GM23248 (cell line): Measurements from ENCODE around the gene PIK3CD. TPM values are rescaled to one million over a fixed set of nuclear protein-coding genes. Genes with fewer than 3 reads are reported as not detected.

Experiments
- DNase-seq: peaks from one replicate; pipeline ENCODE4 v3.0.0-alpha.2; 2015
- H2AFZ ChIP-seq: fragments of 200-600 bp; sonication (generic); 2 replicates; pipeline ENCODE4 v1.6.1; 2016; ENCODE audit warnings: antibody characterized with exemption
- H3F3A ChIP-seq: fragments of 200-600 bp; sonication (generic); 2 replicates; pipeline ENCODE4 v1.6.1; 2016; ENCODE audit warnings: mild to moderate bottlenecking, antibody characterized with exemption, mixed run types; ENCODE audit not compliant: insufficient read depth
- H3K27ac ChIP-seq: fragments of 200-600 bp; sonication (generic); 2 replicates; pipeline ENCODE4 v1.5.1; 2016; ENCODE audit warnings: mild to moderate bottlenecking
- H3K27me3 ChIP-seq: fragments of 200-600 bp; sonication (generic); replicated peaks from 2 replicates; pipeline ENCODE4 v1.6.1; 2016; ENCODE audit warnings: mild to moderate bottlenecking; ENCODE audit not compliant: insufficient read depth
- H3K36me3 ChIP-seq: fragments of 200-600 bp; sonication (generic); 2 replicates; pipeline ENCODE4 v1.6.1; 2016; ENCODE audit warnings: low read depth, mild to moderate bottlenecking
- H3K4me1 ChIP-seq: fragments of 200-600 bp; sonication (generic); 2 replicates; pipeline ENCODE4 v1.6.1; 2016; ENCODE audit warnings: mild to moderate bottlenecking; ENCODE audit not compliant: insufficient read depth
- H3K4me2 ChIP-seq: fragments of 200-600 bp; sonication (generic); one replicate; pipeline ENCODE4 v1.6.1; 2016; ENCODE audit warnings: mild to moderate bottlenecking; ENCODE audit not compliant: unreplicated experiment
- H3K4me3 ChIP-seq: fragments of 200-600 bp; sonication (generic); 2 replicates; pipeline ENCODE4 v1.5.1; 2016; ENCODE audit warnings: mild to moderate bottlenecking
- H3K79me2 ChIP-seq: fragments of 200-600 bp; sonication (generic); 2 replicates; pipeline ENCODE4 v1.6.1; 2016; ENCODE audit warnings: mild to moderate bottlenecking; ENCODE audit not compliant: insufficient read depth
- H3K9ac ChIP-seq: fragments of 200-600 bp; sonication (generic); 2 replicates; pipeline ENCODE4 v1.6.1; 2016; ENCODE audit warnings: mild to moderate bottlenecking
- H3K9me2 ChIP-seq: fragments of 200-600 bp; sonication (generic); 2 replicates; pipeline ENCODE4 v1.6.1; 2016; ENCODE audit warnings: mixed run types, mild to moderate bottlenecking, moderate library complexity; ENCODE audit not compliant: insufficient read depth
- H3K9me3 ChIP-seq: fragments of 200-600 bp; sonication (generic); one replicate; pipeline ENCODE4 v1.6.1; 2017; ENCODE audit warnings: low read depth
- H4K20me1 ChIP-seq: fragments of 200-600 bp; sonication (generic); 2 replicates; pipeline ENCODE4 v1.6.0; 2016; ENCODE audit not compliant: insufficient read depth
- EZH2 ChIP-seq: fragments of 200-600 bp; sonication (generic); IDR thresholded peaks from 2 replicates; pipeline ENCODE4 v1.6.1; 2018; ENCODE audit warnings: antibody characterized with exemption, mild to moderate bottlenecking; ENCODE audit not compliant: insufficient read depth, poor library complexity, severe bottlenecking
- EZH2phosphoT487 ChIP-seq: fragments of 200-600 bp; sonication (generic); IDR thresholded peaks from 2 replicates; pipeline ENCODE4 v1.6.1; 2018; ENCODE audit warnings: antibody characterized with exemption, moderate library complexity, mild to moderate bottlenecking, low read depth; ENCODE audit not compliant: insufficient read depth
- WGBS, 2 experiments: methylation state at CpG; one replicate each; pipeline ENCODE4 v1.1.6; 2015 to 2017; ENCODE audit warnings: low lambda C conversion rate in 2 of 2, low coverage in 1 of 2; ENCODE audit errors: missing lambda C conversion rate in 2 of 2; 5-methylcytosine and 5-hydroxymethylcytosine counted together
- in situ Hi-C: fragments of 300-500 bp; cut with MboI; formaldehyde crosslinking; loops from 2 replicates; pipeline ENCODE4 v1.15.0; 2020
- polyA plus RNA-seq: library from polyadenylated mRNA; unstranded; fragments of >200 nt; fragmentation: Nextera tagmentation; extraction: Ambion mirVana; gene quantifications from 2 replicates; pipeline ENCODE4 v1.2.1, GENCODE V29; 2016
- total RNA-seq: library from RNA; depleted of rRNA; stranded (reverse); fragments of >200 nt; shearing (Covaris generic); gene quantifications from 2 replicates; pipeline ENCODE4 v1.2.3, GENCODE V29; 2014

PIK3CD gene
- total and polyA plus RNA-seq, 2 experiments from 2014 or later, result 3.5 to 7.1 TPM

DNA sequence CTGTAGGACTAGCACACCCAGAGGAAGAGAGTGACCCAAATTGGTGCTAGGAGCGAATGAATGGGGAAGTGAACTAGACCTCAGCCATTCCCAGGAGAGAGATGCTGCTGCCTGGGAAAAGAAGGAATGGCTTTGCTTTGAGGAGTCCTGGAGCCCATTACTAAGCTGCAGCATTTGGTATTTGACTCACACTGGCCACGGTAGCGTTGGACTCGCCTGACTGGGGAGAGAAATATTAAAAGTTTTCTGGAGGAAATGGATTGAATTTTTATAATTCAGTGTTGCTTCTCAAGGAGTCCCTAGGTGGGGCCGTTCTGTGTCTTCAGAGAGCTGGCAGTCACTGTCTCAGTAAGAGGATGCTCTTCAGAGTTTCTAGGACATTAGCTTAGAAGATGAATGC lies 40.2 kb downstream of the PIK3CD start:
- Histone ChIP-seq H3K27me3 (no peaks in the 10 kb centered on the region), H3K36me3 (no peaks in the 10 kb centered on the region), H4K20me1 (no peaks in the 10 kb centered on the region), H3F3A (0 out of 2 replicates have a peak, but pooled peaks cover 10% of the 10 kb centered on the region), H3K79me2 (no peaks in the 10 kb centered on the region; the same call in 1 of the 2 replicates), H3K4me1 (peaks cover 21% of the 10 kb centered on the region), H3K27ac (no peak overlapping the region), H3K9me3 (no peaks in the 10 kb centered on the region), H2AFZ (no peak overlapping the region), H3K9me2 (no peaks in the 10 kb centered on the region), H3K4me2 (peak overlapping the region; percentile 45), H3K4me3 (no peak overlapping the region), H3K9ac (no peak overlapping the region)
- peak; percentile 33 for DNase-seq
- WGBS, 2 experiments, result 62 to 68% methylated on average over 5 of the region's 5 CpGs
- TF ChIP-seq EZH2phosphoT487, result no peak
- no peak for TF ChIP-seq EZH2
- in situ Hi-C loops, result no loop called here

DNA sequence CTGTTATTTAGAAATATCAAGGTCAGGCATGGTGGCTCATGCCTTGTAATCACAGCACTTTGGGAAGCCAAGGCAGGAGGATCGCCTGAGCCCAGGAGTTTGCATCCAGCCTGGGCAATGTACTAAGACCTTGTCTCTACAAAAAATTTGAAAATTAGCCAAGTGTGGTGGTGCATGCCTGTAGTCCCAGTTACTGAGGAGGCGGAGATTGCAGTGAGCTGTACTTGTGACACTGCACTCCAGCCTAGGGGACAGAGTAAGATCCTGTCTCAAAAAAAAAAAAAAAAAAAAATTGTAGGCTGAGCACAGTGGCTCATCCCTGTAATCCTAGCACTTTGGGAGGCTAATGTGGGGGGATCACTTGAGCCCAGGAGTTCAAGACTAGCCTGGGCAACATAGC lies 45.3 kb downstream of the PIK3CD start:
- Histone ChIP-seq H4K20me1 (no peaks in the 10 kb centered on the region), H3K27ac (no peak overlapping the region), H3K4me2 (no peak overlapping the region), H3K9me3 (no peaks in the 10 kb centered on the region), H3K27me3 (no peaks in the 10 kb centered on the region), H2AFZ (no peak overlapping the region), H3K36me3 (no peaks in the 10 kb centered on the region), H3K9me2 (no peaks in the 10 kb centered on the region), H3K79me2 (no peaks in the 10 kb centered on the region; the same call in 1 of the 2 replicates), H3K9ac (no peak overlapping the region), H3F3A (peaks cover 7% of the 10 kb centered on the region), H3K4me3 (no peak overlapping the region), H3K4me1 (peaks cover 20% of the 10 kb centered on the region)
- TF ChIP-seq EZH2phosphoT487, result no peak
- TF ChIP-seq EZH2, result no peak
- 87 to 97% methylated on average over 2 of the region's 2 CpGs for WGBS, 2 experiments
- in situ Hi-C loops, result no loop called here
- no peak for DNase-seq

DNA sequence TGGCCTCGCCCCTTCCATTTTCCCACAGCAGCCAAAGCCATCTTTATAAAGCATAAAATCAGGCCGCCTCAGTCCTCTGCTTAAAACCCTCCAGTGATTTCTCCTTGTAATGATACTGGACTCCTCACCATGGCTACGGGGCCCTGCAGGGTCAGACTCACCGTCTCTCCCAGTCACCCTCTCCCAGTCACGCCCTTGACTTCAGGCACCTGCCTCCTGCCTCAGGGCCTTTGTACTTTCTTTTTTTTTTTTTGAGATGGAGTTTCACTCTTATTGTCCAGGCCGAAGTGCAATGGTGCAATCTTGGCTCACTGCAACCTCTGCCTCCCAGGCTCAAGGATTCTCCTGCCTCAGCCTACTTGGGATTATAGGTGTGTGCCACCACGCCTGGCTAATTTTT lies 47.8 kb downstream of the PIK3CD start:
- TF ChIP-seq EZH2phosphoT487, result no peak
- no peak for TF ChIP-seq EZH2
- 96 to 99% methylated on average over 7 of the region's 7 CpGs for WGBS, 2 experiments
- H3K36me3 ChIP-seq, result no peaks in the 10 kb centered on the region
- H3K27ac ChIP-seq, result no peak overlapping the region
- H3K79me2 ChIP-seq, result no peaks in the 10 kb centered on the region
- no peak overlapping the region for H3K4me2 ChIP-seq
- H3K27me3 ChIP-seq, result no peaks in the 10 kb centered on the region
- H3K4me3 ChIP-seq, result no peak overlapping the region
- DNase-seq, result no peak
- peaks cover 24% of the 10 kb centered on the region for H3K4me1 ChIP-seq
- H4K20me1 ChIP-seq, result no peaks in the 10 kb centered on the region
- no peaks in the 10 kb centered on the region for H3K9me2 ChIP-seq
- no peak overlapping the region for H2AFZ ChIP-seq
- H3F3A ChIP-seq, result peaks cover 11% of the 10 kb centered on the region
- in situ Hi-C loops, result no loop called here
- no peaks in the 10 kb centered on the region for H3K9me3 ChIP-seq
- no peak overlapping the region for H3K9ac ChIP-seq

DNA sequence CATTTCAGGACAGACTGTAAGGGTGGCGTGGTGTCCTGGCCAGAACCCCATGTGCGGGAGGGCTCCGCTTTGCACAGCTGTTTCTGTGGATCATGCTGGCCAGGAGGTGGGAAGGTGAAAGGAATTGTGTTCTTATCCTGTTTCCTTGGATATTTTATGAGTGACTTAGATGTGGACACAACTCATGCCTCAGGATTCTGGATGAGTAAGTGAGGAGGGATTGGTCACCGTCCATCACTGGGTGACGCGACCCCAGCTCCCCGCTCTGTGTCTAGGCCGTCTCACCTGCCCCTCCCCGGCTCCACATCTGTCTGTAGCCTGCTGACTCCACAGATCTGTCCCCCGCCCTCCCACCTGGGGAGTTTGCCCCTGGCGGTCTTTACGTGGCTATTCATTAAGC lies 48.8 kb downstream of the PIK3CD start:
- Histone ChIP-seq H3K4me3 (no peak overlapping the region), H3K9me2 (no peaks in the 10 kb centered on the region), H3K9ac (peak overlapping the region; percentile 41), H3K27ac (peak overlapping the region; percentile 78), H3K36me3 (no peaks in the 10 kb centered on the region), H3K27me3 (no peaks in the 10 kb centered on the region), H3K4me2 (peak overlapping the region; percentile 35), H4K20me1 (no peaks in the 10 kb centered on the region), H3K79me2 (no peaks in the 10 kb centered on the region), H2AFZ (no peak overlapping the region), H3F3A (peaks cover 13% of the 10 kb centered on the region), H3K4me1 (peaks cover 29% of the 10 kb centered on the region), H3K9me3 (no peaks in the 10 kb centered on the region)
- WGBS, 2 experiments, result 3 to 7% methylated on average over 12 of the region's 12 CpGs
- peak; percentile 94 for DNase-seq
- TF ChIP-seq EZH2, result no peak
- in situ Hi-C loops, result no loop called here

DNA sequence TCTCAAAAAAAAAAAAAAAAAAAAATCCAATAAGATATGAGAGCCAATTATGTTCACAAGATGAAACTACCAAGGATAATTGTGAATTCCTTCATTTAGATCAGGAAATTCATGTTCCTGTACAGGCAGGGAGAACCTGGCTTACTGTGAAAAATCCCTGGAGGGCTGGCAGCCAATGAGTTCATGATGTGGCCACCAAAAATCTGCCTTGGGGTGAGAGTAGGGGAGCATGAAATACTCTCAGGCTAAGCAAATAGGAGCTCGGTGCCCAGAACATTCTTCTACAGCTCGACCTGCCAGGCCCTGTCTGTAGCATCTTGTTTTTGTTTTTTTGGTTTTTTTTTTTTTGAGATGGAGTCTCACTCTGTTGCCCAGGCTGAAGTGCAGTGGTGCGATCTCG lies 50.1 kb downstream of the PIK3CD start:
- Histone ChIP-seq H3K9me3 (no peaks in the 10 kb centered on the region), H3K4me1 (peaks cover 35% of the 10 kb centered on the region), H3K9me2 (no peaks in the 10 kb centered on the region), H3K27me3 (no peaks in the 10 kb centered on the region), H2AFZ (no peak overlapping the region), H3K9ac (no peak overlapping the region), H3F3A (peaks cover 18% of the 10 kb centered on the region), H3K4me2 (no peak overlapping the region), H3K4me3 (no peak overlapping the region), H3K36me3 (no peaks in the 10 kb centered on the region), H4K20me1 (no peaks in the 10 kb centered on the region), H3K79me2 (no peaks in the 10 kb centered on the region), H3K27ac (peak overlapping the region; percentile 20; the same call in 1 of the 2 replicates)
- DNase-seq, result peak; percentile 64
- 58 to 63% methylated on average over 4 of the region's 4 CpGs for WGBS, 2 experiments
- no peak for TF ChIP-seq EZH2phosphoT487
- no peak for TF ChIP-seq EZH2
- in situ Hi-C loops, result no loop called here
